Measurements from ENCODE around the gene CRYBG1.

The CRYBG1 gene

GRCh38 chr6:106461084-106461483 lies 100.6 kb downstream of the CRYBG1 start:
- TF ChIP-seq SIN3A (IDR thresholded peaks at IDR 0.05; ENCODE audit: borderline replicate concordance, insufficient read depth, low read length) (no peak), TAF1 (IDR thresholded peaks at IDR 0.05; ENCODE audit: borderline replicate concordance, insufficient read depth, low read length) (no peak), POLR2AphosphoS5 (IDR thresholded peaks at IDR 0.05; ENCODE audit: low read depth, low read length) (no peak), FOXP2 (optimal IDR thresholded peaks at IDR 0.05; ENCODE audit: borderline replicate concordance, extremely low read depth, extremely low read length, insufficient read depth) (no peak)
- TF ChIP-seq, protein P1, sequence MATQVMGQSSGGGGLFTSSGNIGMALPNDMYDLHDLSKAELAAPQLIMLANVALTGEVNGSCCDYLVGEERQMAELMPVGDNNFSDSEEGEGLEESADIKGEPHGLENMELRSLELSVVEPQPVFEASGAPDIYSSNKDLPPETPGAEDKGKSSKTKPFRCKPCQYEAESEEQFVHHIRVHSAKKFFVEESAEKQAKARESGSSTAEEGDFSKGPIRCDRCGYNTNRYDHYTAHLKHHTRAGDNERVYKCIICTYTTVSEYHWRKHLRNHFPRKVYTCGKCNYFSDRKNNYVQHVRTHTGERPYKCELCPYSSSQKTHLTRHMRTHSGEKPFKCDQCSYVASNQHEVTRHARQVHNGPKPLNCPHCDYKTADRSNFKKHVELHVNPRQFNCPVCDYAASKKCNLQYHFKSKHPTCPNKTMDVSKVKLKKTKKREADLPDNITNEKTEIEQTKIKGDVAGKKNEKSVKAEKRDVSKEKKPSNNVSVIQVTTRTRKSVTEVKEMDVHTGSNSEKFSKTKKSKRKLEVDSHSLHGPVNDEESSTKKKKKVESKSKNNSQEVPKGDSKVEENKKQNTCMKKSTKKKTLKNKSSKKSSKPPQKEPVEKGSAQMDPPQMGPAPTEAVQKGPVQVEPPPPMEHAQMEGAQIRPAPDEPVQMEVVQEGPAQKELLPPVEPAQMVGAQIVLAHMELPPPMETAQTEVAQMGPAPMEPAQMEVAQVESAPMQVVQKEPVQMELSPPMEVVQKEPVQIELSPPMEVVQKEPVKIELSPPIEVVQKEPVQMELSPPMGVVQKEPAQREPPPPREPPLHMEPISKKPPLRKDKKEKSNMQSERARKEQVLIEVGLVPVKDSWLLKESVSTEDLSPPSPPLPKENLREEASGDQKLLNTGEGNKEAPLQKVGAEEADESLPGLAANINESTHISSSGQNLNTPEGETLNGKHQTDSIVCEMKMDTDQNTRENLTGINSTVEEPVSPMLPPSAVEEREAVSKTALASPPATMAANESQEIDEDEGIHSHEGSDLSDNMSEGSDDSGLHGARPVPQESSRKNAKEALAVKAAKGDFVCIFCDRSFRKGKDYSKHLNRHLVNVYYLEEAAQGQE (IDR thresholded peaks at IDR 0.05; ENCODE audit: insufficient read depth in 1 of 2, low read depth in 2 of 2, low read length in 2 of 2) = no peak

- TF ChIP-seq TAF1 (IDR thresholded peaks at IDR 0.05; ENCODE audit: borderline replicate concordance, insufficient read depth, low read length) (no peak), FOXP2 (optimal IDR thresholded peaks at IDR 0.05; ENCODE audit: borderline replicate concordance, extremely low read depth, extremely low read length, insufficient read depth) (no peak), SIN3A (IDR thresholded peaks at IDR 0.05; ENCODE audit: borderline replicate concordance, insufficient read depth, low read length) (no peak), POLR2AphosphoS5 (IDR thresholded peaks at IDR 0.05; ENCODE audit: low read depth, low read length) (no peak)
- TF ChIP-seq, protein P1 (IDR thresholded peaks at IDR 0.05; ENCODE audit: insufficient read depth in 1 of 2, low read depth in 2 of 2, low read length in 2 of 2) = no peak
Measured at GRCh38 chr6:106462923-106463557, 102.5 kb downstream of the CRYBG1 start.

DNA sequence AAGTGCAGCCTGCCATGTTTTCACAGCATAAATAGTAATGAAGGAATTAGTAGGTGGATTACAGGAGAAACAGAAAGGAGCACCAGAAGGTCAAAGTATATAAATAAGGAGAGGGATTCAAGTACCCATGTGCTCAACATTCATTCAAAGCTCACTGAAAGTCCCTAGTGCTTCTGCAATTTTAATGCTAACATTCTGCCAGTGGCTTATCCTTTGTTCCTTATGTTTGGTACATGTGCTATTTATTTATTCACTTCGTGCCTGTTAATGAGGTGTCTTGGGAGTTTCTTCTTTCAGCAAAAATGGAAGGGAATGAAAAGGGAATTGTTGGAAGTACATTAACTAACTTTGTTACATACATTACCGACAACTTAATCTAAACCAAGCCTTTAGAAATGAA lies 105.7 kb downstream of the CRYBG1 start:
- TF ChIP-seq, protein P1 (IDR thresholded peaks at IDR 0.05; ENCODE audit: insufficient read depth in 1 of 2, low read depth in 2 of 2, low read length in 2 of 2) = no peak
- no peak for TF ChIP-seq POLR2AphosphoS5 (IDR thresholded peaks at IDR 0.05; ENCODE audit: low read depth, low read length)
- TF ChIP-seq FOXP2 (optimal IDR thresholded peaks at IDR 0.05; ENCODE audit: borderline replicate concordance, extremely low read depth, extremely low read length, insufficient read depth) = no peak
- TF ChIP-seq SIN3A (IDR thresholded peaks at IDR 0.05; ENCODE audit: borderline replicate concordance, insufficient read depth, low read length) = no peak
- no peak for TF ChIP-seq TAF1 (IDR thresholded peaks at IDR 0.05; ENCODE audit: borderline replicate concordance, insufficient read depth, low read length)

DNA sequence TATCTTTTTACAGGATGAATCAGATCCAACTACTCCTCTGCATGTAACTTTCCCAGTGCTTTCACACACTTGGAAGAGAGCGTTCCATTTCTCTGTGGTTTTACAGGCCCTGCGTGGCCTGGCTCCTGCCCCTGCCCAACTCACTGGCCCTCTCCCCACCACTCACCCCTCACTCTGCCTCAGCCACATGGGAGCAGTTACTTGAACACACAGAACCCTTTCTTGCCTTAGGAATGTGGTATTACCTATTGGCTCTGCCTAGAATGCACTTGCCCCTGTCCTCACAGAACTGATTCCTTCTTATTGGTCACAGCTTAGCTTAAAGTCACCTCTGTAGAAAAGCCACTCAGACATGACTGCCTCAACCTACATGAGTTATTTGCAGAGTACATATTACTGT lies 108.4 kb downstream of the CRYBG1 start:
- TF ChIP-seq, protein P1 (IDR thresholded peaks at IDR 0.05; ENCODE audit: insufficient read depth in 1 of 2, low read depth in 2 of 2, low read length in 2 of 2) = no peak

DNA sequence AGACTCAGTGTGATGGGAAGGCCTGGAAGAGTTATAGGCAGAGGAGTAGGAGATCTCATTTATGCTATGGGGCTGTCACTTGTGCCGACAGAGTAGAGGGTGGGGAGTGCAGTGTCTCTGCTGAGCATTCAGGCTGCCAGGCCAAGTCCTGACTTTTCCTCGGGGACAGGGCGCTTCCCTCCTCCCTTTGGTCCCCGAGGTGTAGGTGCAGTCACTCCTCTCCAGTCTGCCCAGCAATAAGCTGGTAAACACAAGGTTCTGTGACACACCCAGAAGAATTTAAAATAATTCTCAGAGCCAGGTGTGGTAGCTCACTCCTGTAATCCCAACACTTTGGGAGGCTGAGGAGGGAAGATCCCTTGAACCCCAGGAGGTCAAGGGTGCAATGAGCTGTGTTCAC lies 109.4 kb downstream of the CRYBG1 start:
- TF ChIP-seq TAF1 (IDR thresholded peaks at IDR 0.05; ENCODE audit: borderline replicate concordance, insufficient read depth, low read length) = no peak
- TF ChIP-seq, protein P1 (IDR thresholded peaks at IDR 0.05; ENCODE audit: insufficient read depth in 1 of 2, low read depth in 2 of 2, low read length in 2 of 2) = no peak
- no peak for TF ChIP-seq SIN3A (IDR thresholded peaks at IDR 0.05; ENCODE audit: borderline replicate concordance, insufficient read depth, low read length)
- TF ChIP-seq POLR2AphosphoS5 (IDR thresholded peaks at IDR 0.05; ENCODE audit: low read depth, low read length) = no peak
- TF ChIP-seq FOXP2 (optimal IDR thresholded peaks at IDR 0.05; ENCODE audit: borderline replicate concordance, extremely low read depth, extremely low read length, insufficient read depth) = no peak
